GM21723 (cell line): ENCODE results near the gene KRT34.
"Not testable (repeated sequence)": the region's sequence is repeated elsewhere in the genome, so short reads cannot be mapped to it uniquely, and the experiment has no call there.

Experiments used
- ATAC-seq: cut with Tn5 transposase; IDR thresholded peaks from one replicate; pipeline ENCODE4 v1.9.1; 2021; ENCODE audit warnings: mild to moderate bottlenecking, moderate library complexity; ENCODE audit not compliant: unreplicated experiment

Gene KRT34

GRCh38 chr17:41404024-41404671, 22.0 kb upstream of the KRT34 start:
- ATAC-seq, result no peak

- ATAC-seq, result no peak
These were observed 21.4 kb upstream of the KRT34 start for GRCh38 chr17:41403404-41404023.

GRCh38 chr17:41402161-41402560, 20.1 kb upstream of the KRT34 start:
- ATAC-seq, result no peak

- ATAC-seq, result no peak
These were observed 15.0 kb upstream of the KRT34 start, which contains the start of gene KRT31 for GRCh38 chr17:41396996-41397660. KRT31 (minus strand) TSS chr17:41397608; CDS start chr17:41397539, 69 bp downstream.

GRCh38 chr17:41396340-41396739, 14.2 kb upstream of the KRT34 start:
- ATAC-seq, result no peak

GRCh38 chr17:41395611-41396010, 13.5 kb upstream of the KRT34 start:
- no peak for ATAC-seq

GRCh38 chr17:41395044-41395443, 12.9 kb upstream of the KRT34 start:
- not testable (repeated sequence) for ATAC-seq

- no peak for ATAC-seq
These were observed 12.3 kb upstream of the KRT34 start for GRCh38 chr17:41394254-41394996.

- ATAC-seq, result no peak
These were observed 11.7 kb upstream of the KRT34 start for GRCh38 chr17:41393826-41394225.

GRCh38 chr17:41393294-41393693, 11.2 kb upstream of the KRT34 start:
- no peak for ATAC-seq

- no peak for ATAC-seq
These were observed 10.2 kb upstream of the KRT34 start for GRCh38 chr17:41392278-41392677.

GRCh38 chr17:41391535-41391934, 9.4 kb upstream of the KRT34 start:
- ATAC-seq, result no peak

- ATAC-seq, result no peak
These were observed 8.4 kb upstream of the KRT34 start for GRCh38 chr17:41390411-41390938.

GRCh38 chr17:41387670-41388069, 5.6 kb upstream of the KRT34 start:
- ATAC-seq, result no peak

GRCh38 chr17:41386227-41386626, 4.1 kb upstream of the KRT34 start:
- ATAC-seq, result no peak

- ATAC-seq, result no peak
These were observed 1.6 kb upstream of the KRT34 start for GRCh38 chr17:41383690-41384089.

- ATAC-seq, result no peak
These were observed 288 bp upstream of the KRT34 start for GRCh38 chr17:41382394-41382793.

- ATAC-seq, result not testable (repeated sequence)
These were observed 2.0 kb downstream of the KRT34 start for GRCh38 chr17:41380091-41380490.

GRCh38 chr17:41377546-41377945, 4.6 kb downstream of the KRT34 start:
- ATAC-seq, result no peak

GRCh38 chr17:41369713-41370112, 12.4 kb downstream of the KRT34 start, which contains the start of gene KRT33B:
KRT33B (minus strand) TSS chr17:41369813; CDS start chr17:41369750, 63 bp downstream.
- no peak for ATAC-seq

- no peak for ATAC-seq
These were observed 13.1 kb downstream of the KRT34 start for GRCh38 chr17:41369023-41369422.
